SU-DHL-6 (cell line): Measurements from ENCODE around the gene KCNJ4.

Source experiments
- EZH2phosphoT487 ChIP-seq: fragments of 200-600 bp; sonication (generic), shearing (Covaris generic); conservative IDR thresholded peaks from 2 replicates; pipeline ENCODE4 v1.6.1; 2018; ENCODE audit warnings: mild to moderate bottlenecking, antibody characterized with exemption, low read length, moderate library complexity, mixed read lengths
- TF ChIP-seq, protein P1 (sequence below): fragments of 200-600 bp; sonication (generic); IDR thresholded peaks from one replicate; pipeline ENCODE4 v1.5.1; 2017; ENCODE audit warnings: antibody characterized with exemption, mild to moderate bottlenecking, low read length, moderate library complexity; ENCODE audit not compliant: insufficient read depth, poor library complexity, severe bottlenecking

DNA sequence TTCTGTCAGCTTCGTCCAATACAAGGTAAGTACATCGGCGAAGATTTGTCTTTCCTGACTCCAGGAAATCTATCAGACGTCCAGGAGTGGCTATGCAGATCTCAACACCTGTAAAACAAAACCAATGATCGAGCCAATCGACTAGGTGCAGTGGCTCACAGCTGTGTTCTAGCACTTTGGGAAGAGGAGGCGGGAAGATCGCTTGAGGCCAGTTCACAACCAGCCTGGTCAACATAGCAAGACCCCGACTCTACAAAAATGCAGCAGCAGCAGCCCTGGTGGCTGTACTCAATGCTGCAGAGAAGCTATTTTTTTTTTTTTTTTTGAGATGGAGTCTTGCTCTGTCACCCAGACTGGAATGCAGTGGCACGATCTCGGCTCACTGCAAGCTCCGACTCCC, 39.9 kb upstream of the KCNJ4 start:
- TF ChIP-seq, protein P1, sequence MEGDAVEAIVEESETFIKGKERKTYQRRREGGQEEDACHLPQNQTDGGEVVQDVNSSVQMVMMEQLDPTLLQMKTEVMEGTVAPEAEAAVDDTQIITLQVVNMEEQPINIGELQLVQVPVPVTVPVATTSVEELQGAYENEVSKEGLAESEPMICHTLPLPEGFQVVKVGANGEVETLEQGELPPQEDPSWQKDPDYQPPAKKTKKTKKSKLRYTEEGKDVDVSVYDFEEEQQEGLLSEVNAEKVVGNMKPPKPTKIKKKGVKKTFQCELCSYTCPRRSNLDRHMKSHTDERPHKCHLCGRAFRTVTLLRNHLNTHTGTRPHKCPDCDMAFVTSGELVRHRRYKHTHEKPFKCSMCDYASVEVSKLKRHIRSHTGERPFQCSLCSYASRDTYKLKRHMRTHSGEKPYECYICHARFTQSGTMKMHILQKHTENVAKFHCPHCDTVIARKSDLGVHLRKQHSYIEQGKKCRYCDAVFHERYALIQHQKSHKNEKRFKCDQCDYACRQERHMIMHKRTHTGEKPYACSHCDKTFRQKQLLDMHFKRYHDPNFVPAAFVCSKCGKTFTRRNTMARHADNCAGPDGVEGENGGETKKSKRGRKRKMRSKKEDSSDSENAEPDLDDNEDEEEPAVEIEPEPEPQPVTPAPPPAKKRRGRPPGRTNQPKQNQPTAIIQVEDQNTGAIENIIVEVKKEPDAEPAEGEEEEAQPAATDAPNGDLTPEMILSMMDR: no peak
- TF ChIP-seq EZH2phosphoT487: no peak
